Placental epithelial cell (primary cell): ENCODE data around the gene DYNLT1. TPM values are rescaled to one million over a fixed set of nuclear protein-coding genes. Genes with fewer than 3 reads are reported as not detected.

Experiments
- small RNA-seq: library from RNA; depleted of rRNA; stranded (forward); fragments of <200 nt; gene quantifications from one replicate; pipeline ENCODE3, GENCODE V24; 2012
- total RNA-seq: library from RNA; depleted of rRNA; stranded (reverse); fragments of >200 nt; gene quantifications from 2 replicates; pipeline ENCODE4 v1.2.3, GENCODE V29; 2012

The DYNLT1 gene
- 115 and 125 TPM in 2 replicates for total RNA-seq

GRCh38 chr6:158644231-158645063 is at the start of gene DYNLT1:
Gene DYNLT1, minus strand, starts transcription at chr6:158644743. Its CDS starts 35 bp downstream, at chr6:158644708.

GRCh38 chr6:158649289-158650143 is 5.0 kb upstream of the DYNLT1 start, which contains the start of gene SYTL3:
Gene SYTL3, plus strand, starts transcription at chr6:158650054. Its CDS starts 13,215 bp downstream, at chr6:158663269.

Small RNAs within 50 kb of the gene (small RNA-seq; reads per million reads assigned to genes)
- gene MIR7161 = not detected

Other genes starting within 250 kb of the DYNLT1 start
- gene TMEM181, start 84.7 kb downstream of the DYNLT1 start, total RNA-seq = 13.3 and 23.5 TPM in 2 replicates
- 11.8 and 13.2 TPM in 2 replicates for gene SYTL3, start 5.3 kb upstream of the DYNLT1 start, total RNA-seq
- 548 and 638 TPM in 2 replicates for gene EZR, start 174.6 kb upstream of the DYNLT1 start, total RNA-seq